HG02973 (cell line): ENCODE results near the gene PLCH2.
"Not testable (repeated sequence)": the region's sequence is repeated elsewhere in the genome, so short reads cannot be mapped to it uniquely, and the experiment has no call there.

ENCODE experiments used
- ATAC-seq: cut with Tn5 transposase; IDR thresholded peaks from one replicate; pipeline ENCODE4 v1.9.1; 2021; ENCODE audit warnings: moderate library complexity; ENCODE audit not compliant: unreplicated experiment

Gene PLCH2

DNA sequence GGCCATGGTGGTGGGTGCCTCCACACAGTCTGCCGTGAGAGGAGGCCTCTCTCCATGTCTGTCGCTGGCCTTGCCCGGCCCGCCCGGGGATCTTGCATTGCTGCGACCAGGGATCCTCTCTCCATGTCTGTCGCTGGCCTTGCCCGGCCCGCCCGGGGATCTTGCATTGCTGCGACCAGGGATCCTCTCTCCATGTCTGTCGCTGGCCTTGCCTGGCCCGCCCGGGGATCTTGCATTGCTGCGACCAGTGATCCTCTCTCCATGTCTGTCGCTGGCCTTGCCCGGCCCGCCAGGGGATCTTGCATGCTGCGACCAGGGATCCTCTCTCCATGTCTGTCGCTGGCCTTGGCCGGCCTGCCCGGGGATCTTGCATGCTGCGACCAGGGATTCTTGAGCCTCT, 35.7 kb upstream of the PLCH2 start:
- not testable (repeated sequence) for ATAC-seq

DNA sequence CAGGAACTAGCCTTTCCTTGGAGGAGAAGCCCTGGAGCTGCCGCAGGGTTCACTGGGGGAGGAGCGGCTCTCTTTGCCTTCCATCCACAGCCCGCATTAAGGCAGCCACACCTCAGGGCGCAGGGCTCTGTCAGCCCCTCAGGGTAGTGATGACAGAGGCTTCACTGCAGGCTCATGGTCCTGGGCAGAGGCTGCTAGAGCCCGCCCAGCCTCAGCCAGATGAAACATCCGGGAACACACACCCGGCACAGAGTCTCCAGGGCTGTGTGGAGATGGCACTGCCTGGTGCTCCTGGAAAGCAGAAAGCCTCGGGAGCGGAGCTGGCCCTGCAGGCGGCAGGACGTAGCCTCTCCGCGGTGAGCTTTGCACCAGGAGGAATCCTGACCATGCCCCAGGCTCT, 34.3 kb upstream of the PLCH2 start:
- no peak for ATAC-seq

DNA sequence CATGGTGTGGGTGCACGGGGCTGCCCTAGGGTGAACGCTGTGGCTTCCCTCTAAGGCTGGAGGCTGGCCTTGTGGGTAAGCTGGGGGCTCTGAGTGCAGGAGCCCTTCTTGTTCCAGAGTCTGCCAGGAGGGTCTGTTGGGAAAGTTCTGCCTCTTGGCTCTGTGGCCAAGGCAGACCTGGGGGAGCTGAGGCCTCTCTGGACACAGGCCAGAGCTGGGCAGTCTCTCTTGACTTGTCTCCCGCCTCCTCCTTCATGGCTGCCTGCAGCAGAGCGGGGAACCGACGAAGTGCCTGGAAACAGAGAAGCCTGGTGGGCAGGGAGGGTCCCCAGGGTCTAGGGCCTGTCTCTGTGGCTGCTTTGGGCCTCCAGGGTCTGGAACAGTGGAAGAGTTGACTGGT, 33.4 kb upstream of the PLCH2 start:
- no peak for ATAC-seq

DNA sequence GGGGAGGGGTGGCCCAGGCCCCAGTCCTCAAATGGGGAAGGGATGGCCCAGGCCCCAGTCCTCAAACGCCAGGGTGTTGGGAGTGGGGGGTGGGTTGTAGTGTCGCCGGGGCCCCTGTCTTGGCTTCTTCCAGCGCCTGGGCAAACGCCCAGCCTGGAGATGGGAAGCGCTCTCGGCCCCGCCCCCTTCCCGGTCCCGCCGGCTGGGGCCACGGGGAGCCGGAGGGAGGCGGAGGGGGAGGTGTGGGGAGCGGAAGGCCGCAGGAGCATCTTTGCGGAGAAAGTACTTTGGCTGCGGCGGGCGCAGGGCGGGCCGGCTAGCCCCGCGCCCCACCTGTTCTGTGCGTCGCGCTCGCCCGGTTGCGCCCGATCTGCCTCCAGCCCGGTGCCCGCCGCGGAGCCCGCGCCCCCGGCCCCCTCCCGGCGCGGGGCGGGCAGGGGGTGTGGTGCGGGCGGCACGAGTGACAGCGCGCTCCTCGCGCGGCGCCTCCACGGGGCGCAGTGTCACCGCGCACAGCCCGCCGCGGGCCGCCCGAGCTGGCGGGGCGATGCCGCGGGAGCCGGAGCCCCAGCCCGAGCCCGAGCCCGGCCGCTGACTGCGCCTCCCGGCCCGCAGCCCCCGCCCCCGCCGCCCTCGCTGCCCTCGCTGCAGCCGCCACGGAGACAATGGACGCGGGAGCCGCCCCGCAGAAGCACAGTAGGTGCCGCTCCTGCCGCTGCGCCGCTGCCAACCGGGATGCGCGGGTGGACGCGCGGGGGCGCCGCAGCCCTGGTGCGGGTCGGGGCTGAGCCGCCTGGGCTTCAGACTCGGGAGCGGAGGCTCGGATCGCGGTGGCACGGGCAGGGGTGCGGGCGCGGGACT, 32.6 kb upstream of the PLCH2 start:
- no peak for ATAC-seq

DNA sequence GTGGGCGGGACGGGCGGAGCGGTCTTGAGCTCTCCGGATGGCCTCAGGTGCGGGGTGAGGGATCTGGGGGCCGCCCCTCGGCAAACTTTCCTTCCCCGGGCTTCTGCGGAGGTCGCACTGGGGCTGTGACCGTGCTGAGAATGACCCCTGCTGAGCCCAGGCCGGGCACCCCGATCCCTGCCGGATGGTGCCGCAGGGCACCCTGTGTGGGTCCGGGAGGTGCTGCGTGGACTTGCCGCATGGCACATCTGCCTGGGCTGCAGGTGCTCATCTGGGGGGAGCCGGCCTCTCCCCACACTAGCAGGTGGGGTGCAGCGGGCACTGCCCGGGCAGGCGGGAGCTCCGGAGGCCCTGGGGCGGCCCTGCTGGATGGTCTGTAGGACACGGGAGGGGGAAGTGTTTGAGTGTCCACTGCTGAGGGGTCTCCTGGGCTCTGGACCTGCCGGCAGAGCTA, 31.9 kb upstream of the PLCH2 start:
- no peak for ATAC-seq

DNA sequence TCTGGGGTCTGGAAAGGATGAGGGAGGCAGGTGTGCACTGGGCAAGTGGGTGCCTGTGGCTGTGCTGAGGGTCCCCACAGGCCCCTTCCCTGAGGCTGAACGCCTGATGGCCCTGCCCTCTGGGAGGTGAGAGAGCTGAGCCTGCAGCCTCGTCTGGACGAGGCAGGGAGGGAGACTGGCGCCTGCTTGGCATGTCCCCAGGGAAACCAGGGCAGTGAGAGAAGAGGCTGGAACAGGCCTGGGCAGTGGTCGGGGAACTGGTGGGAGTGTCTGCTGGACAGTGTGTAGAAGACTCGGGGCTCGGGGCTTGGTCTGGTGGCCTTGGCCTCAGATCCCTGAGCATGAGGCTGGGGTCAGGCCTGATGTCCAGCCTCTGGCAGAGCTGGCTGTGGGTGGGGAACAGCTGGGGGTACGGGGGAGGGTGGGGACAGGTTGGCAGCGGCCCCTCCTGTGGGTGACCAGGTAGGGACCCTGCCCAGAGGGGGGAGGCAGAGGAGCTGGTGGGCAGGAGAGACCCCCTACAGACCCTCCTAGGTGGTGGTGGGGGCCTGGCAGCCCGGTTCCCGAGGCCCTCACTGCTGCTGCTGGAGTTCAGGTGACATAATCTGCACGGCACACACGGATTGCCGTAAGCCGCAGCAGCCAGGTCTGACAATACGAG, 30.8 kb upstream of the PLCH2 start:
- ATAC-seq: no peak

DNA sequence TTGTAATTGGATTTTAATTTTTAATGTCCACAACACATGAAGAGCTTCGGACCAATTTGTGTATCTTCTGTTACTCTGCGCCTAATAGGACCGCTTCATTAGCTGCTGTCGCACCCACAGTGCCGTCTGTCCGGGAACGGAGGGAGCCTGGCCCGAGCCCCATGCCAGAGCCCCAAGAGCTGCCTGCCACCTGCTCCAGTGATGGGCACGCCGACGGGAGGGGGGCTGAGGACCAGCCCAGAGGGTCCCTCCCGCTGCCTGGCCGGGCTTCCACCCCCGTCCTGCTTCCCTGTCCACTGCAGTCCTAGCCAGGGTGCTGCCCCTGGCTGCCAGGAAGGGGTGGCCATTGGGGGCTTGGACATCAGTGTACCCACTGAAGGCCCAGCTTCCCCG, 30.3 kb upstream of the PLCH2 start:
- ATAC-seq: no peak

DNA sequence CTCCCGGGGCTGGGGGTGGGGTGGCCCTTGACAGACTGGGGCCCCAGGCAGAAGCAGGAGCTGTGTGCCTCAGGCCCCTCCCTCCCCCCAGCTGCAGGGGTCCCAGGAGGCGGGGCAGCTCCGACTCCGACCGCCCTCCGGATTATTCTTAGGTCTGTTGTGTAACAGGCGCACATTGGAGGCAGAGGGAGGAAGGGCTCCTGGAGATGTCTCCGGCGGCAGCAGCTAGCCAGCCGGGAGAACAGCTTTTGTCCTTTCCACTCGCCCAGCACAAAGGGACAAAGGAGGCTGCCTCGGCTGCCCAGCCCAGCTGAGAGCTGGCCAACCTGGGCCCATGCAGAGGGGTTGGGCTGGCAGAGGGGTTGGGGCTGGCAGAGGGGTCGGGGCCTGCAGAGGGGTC, 29.7 kb upstream of the PLCH2 start:
- no peak for ATAC-seq

DNA sequence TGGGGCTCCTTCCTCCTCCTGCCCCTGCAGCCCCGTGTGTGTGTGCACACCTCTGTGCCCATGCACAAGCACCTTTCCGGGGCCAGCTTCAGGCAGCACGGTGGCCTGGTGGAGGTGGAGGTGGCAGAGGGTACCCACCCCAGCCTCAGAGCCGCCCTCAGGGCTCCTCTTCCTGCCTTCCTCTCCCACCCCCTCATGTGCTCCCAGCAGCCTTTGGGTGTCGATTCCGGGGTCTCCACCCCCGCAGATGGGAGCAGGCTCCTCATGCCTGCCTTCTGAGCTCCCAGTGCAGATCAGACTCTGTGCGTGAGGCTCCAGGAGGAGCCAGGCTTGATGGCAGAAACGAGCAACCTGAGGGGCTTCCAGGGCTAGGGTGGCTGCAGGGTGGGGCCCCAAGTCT, 29.2 kb upstream of the PLCH2 start:
- no peak for ATAC-seq

DNA sequence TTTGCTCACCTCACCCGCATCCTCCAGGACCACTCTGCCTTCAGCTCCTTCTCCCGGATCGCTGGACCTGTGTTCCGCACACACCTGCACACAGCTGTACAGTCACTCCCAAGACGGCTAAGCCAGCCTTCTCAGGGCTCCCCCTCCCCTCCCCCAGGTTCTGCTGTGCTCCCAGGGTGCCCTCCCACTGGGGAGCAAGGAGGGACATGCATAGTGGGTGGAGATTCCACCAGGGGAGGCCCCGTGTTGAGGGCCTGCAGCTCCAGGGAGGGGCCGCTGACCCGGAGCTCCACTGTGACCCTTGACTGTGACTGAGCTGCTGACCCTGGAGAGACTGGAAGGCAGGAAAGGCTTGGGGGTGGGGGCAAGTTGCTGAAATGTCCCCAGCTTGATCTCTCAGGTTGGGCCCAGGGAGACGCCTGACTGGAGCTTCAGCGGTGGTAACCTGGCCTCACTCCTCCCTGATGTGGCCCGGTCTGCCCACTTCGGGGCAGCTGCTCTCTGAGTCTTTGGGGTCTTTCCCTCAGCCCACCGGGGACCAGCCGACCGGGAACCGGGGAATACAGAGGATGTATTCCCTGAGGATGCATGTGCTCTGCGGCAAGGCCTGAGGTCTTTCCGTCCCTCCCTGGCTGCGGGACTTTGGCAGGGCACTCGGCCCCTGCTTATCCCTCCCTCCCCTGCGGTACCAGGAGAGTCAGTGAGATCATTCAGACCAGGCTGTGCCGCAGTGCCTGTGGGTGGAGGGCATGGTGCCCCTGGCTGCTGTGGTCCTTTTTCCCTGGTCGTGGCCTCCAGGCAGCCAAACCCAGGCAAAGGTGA, 28.6 kb upstream of the PLCH2 start:
- ATAC-seq: no peak

DNA sequence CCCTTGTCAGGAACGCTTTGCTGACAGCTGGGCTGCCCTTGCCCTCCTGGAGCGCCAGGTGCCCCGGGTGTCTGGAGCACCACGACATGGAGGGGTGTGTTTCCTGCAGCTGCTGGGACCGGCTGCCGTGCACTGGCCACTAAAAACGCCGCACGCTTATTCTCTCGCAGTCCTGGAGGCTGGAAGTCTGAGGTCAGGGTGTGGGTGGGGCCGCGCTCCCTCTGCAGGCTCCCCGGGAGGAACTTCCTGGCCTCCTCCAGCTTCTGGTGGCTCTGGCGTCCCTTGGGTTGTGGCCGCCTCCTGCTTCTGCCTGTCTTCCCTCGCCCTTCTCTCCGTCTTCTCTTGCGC, 28.0 kb upstream of the PLCH2 start:
- ATAC-seq: no peak

DNA sequence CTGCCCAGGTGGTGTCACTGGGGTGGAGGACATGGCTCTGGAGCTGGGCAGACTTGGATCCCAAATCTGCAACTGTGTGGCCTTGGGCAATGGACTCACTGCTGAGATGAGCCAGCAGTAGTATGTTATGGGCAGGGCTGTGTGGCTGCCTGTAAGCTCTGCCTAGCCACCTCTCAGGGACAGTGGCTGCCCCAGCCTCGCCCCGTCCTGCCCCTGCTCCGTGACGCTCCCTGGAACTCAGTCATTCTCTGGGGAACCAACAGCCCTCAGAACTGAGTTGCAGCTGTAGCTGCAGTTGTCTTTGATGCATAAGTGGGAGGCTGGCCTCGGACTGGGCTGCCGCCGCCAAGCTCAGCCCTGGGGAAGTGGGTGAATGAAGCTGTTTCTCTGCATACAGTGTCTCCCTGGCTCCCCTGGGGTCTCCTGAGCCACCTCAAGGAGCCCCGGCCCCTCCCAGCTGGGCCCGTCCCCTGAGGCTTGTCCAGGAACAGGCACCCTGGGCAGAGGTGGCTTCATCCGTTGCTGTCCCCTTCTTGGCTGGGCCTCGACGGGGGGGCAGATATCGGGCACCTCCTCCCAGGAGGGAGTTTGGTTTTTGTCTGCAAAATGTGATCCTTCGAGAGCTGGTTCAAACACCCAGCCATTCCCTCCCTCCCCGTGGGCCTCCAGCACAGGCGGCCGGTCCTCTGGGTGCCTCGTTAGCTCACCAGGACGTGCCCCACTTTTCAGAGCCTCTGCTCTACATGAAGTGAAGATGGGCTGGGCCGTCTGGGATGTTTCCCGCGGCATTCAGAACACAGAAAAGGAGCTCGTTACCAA, 26.2 kb upstream of the PLCH2 start:
- ATAC-seq: no peak

DNA sequence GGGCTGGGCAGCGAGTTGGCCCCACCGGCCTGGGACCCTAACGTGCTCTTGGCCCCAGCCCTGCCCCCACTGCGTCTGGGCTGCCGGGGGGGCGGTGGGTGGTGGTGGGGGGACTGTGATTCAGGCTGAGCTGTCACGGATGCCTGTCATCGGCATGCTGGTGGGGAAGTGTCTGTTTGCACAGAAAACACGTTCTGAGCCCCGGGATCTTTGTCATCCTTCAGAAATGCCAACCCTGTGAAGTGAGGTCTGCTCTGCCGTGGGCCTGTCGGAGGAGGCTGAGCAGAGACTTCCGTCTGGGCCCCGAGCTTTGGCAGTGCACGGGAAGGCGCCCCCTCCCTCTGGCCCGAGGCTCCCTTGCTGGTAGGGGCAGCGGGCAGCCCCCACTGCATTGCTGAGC, 24.3 kb upstream of the PLCH2 start:
- ATAC-seq: no peak

DNA sequence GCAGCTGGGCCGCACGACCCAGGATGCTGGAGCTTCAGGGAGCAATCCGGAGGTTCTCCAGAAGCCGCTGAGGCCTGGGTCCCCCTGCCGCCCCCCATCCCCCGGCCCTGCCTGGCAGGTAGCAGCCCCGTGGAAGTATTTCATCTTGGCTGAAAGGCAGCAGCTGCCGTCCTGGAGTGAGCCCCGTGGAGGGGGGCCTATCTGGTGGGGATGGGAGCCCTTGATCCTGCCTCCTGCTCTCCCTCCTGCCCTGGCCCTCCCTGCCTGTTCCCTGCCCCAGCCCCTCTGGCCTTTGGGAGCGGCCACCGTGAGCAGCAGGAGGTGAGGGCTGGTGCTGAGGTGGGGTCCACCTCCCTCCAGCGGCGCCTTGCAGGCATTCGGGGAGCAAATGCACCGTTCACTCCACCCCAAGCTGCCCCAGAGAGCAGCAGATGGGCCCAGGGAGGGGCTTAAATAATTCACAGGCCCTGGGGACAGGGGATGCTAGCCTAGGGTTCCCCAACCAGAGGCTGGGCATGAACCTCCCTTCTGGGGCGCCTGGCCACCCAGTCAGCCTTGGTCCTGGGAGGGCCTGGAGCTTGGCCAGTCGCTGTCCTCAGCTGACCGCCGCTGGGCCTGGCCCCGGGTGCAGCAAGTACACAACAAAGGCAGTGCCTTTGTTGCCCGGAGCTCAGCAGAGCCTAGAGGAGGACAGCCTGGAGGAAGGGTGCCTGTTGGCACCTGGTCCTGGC, 23.7 kb upstream of the PLCH2 start:
- ATAC-seq: no peak

DNA sequence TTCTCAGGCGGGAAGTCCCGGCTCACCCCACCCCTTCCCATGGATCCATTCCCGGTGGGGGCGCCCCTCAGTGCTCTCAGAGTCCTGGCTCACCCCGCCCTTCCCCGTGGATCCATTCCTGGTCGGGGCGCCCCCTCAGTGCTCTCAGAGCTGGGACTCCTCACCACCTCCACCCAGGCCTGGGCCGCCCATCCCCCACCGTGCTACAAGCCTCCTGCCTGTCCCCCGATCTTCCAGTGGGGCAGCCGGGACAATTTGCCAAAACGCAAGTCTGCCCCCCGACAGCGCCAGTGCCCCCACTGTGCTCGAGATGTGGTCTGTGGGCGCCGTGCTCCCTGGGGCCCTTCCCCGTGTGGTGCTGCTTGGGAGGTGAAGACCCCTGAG, 23.2 kb upstream of the PLCH2 start:
- ATAC-seq: no peak

DNA sequence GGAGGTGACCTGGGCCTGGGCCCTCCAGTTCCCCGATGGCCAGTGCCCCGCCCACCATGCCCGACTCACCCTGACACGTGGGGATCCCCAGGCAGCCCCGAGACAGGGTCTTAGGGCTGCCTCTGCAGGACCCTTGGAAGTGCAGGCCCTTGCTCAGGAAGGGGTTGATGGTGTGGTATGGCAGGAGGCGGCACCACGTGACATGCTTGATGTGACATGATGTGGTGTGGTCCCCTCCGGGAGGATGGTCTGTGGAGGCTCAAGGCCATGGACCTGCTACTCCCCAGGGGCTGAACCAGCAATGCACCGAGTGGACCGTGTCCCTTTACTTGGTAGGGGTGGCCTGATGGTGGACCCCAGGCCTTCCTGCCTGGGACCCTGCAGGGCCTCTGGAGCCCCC, 21.9 kb upstream of the PLCH2 start:
- no peak for ATAC-seq

DNA sequence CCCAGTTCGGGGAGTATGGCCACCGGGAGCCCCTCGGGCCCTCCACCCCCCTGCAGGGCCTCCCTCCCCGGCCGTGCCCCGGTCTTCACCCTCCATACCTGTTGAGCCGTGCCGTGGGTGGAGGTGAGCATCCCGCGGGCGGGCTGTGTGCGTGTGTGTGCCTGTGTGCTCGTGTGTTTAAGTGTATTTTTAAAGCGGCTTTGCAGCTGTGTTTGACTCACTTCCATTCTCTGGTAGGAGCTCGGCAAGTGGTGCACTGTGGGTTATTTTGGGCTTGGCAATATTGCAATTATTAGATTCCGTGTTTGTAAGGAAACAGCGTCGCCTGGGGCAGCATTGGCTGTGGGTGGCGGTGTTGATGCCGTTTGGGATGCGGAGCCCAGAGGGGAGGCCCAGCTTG, 20.3 kb upstream of the PLCH2 start:
- ATAC-seq: no peak

DNA sequence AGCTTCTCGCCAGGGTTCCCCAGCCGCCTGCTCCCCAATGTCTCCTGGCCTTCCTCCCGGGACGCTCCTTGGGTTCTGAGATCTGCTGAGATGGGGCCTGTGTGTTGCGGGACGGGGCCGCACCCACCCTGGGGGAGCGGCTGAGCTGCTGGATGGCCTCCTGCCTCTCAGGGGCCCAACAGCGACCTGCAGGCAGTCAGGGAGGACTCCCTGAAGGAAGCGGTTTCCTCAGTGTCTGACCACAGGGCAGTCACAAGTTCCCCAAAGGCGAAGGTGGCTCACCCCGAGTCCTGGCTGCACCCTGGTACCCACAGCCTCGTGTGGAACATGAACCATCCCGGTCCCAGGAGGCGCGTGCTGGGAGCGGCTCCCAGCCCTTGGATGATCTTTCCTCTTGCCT, 18.6 kb upstream of the PLCH2 start:
- ATAC-seq: no peak

DNA sequence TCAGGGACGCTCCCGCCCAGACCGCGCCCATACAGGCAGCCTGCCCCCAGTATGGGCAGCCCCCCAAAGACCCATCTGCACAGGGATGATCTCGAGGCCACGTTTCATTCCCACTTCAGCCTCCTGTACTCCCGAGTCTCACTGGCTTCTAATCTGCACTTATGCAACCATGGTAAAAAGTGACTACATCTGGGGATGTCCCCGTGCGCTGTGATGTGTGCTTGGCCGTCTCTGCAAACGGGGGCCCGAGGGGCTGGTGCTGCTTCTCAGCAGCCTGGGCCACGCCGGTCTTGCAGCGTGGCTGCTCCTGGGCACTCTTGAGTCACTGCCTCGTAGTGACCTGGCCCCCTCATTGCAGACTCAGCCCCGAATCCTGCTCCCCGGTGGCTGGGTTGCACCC, 17.4 kb upstream of the PLCH2 start:
- no peak for ATAC-seq

DNA sequence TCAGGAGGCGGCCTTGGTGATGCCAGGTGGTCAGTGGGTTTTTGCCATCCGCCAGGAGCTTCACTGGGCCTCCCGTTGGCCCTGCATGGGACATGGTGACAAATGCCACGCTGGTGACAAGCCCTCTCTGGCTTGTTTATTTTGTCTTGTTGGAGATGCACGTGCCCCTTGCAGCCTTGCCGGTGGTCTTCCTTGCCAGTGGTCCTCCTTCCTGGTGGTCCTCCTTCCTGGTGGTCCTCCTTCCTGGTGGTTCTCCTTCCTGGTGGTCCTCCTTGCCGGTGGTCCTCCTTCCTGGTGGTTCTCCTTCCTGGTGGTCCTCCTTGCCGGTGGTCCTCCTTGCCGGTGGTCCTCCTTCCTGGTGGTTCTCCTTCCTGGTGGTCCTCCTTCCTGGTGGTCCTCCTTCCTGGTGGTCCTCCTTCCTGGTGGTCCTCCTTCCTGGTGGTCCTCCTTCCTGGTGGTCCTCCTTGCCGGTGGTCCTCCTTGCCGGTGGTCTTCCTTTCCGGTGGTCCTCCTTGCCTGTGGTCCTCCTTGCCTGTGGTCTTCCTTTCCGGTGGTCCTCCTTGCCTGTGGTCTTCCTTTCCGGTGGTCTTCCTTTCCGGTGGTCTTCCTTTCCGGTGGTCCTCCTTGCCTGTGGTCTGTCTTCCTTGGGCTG, 16.9 kb upstream of the PLCH2 start:
- not testable (repeated sequence) for ATAC-seq
